Subcutaneous adipose tissue (tissue), 4 donors: ENCODE measurements around the gene SLC36A1. TPM values are rescaled to one million over a fixed set of nuclear protein-coding genes. Genes with fewer than 3 reads are reported as not detected.

ENCODE experiments used
- CTCF ChIP-seq: fragments of 450-650 bp; IDR thresholded peaks from one replicate; pipeline ENCODE4 v1.5.1; 2016; ENCODE audit warnings: low read depth, mild to moderate bottlenecking, control low read depth, antibody characterized with exemption, moderate library complexity
- total RNA-seq, 4 donors: library from RNA; depleted of rRNA; stranded (reverse); fragments of >200 nt; gene quantifications; one replicate each; pipeline ENCODE4 v1.1.0, GENCODE V29; 2016

The SLC36A1 gene
- 10 to 100 TPM; 10.9 to 22.7 (median 17.1) TPM for total RNA-seq

GRCh38 chr5:151447174-151448037, at the start of gene SLC36A1:
Gene SLC36A1, plus strand, starts transcription at chr5:151447603. Its CDS starts 11,190 bp downstream, at chr5:151458793.
- no peak for TF ChIP-seq CTCF

- TF ChIP-seq CTCF, result no peak
Measured at GRCh38 chr5:151405334-151406160, 41.9 kb upstream of the SLC36A1 start.

GRCh38 chr5:151406322-151406947, 41.0 kb upstream of the SLC36A1 start:
- TF ChIP-seq CTCF, result no peak

GRCh38 chr5:151408591-151409230, 38.7 kb upstream of the SLC36A1 start:
- no peak for TF ChIP-seq CTCF

DNA sequence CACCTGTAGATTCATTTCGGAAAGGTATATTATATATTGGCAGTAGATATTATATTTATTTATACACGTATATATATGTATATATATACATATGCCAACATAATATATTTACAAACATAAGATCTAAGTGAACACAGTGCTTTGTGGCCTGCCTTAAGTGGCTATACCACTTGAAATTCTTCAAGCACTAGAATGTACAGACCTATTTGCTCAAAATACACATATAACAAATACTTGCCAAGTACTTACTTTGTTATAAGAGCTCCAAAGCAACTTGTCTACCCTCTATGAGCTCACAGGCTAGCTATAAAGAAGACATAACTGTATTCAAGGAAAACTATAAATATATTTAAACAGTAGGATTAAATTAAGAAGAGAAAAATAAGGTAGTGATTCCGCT, 33.6 kb upstream of the SLC36A1 start:
- TF ChIP-seq CTCF, result no peak

- no peak for TF ChIP-seq CTCF
Measured at GRCh38 chr5:151414536-151414935, 32.9 kb upstream of the SLC36A1 start.
